Body of pancreas (tissue), 4 donors: Measurements from ENCODE around the gene PNPLA6. TPM values are rescaled to one million over a fixed set of nuclear protein-coding genes. Genes with fewer than 3 reads are reported as not detected.

ENCODE experiments used
- ATAC-seq: fragments of 150-250 bp; one replicate; pipeline ENCODE4 v1.9.1; 2016
- DNase-seq, 4 donors: peaks; one replicate each; pipeline ENCODE4 v3.0.0-alpha.2; 2019
- H3K27ac ChIP-seq, 4 donors: fragments of 200-600 bp; sonication (generic); 1 replicate in 3 of 4; 2 replicates in 1 of 4; pipeline versions ENCODE4 v1.5.1 to v1.6.1; 2016 to 2019; ENCODE audit warnings: mild to moderate bottlenecking in 1 of 4, mixed read lengths in 1 of 4, moderate library complexity in 1 of 4
- H3K27me3 ChIP-seq, 2 donors: fragments of 200-600 bp; sonication (generic); one replicate each; pipeline ENCODE4 v1.6.0; 2016; ENCODE audit warnings: mild to moderate bottlenecking in 1 of 2
- H3K36me3 ChIP-seq, 2 donors: fragments of 200-600 bp; sonication (generic); replicated peaks in 1 of 2; 2 replicates each; pipeline ENCODE4 v1.5.1; 2016; ENCODE audit warnings: low read depth in 2 of 2; ENCODE audit not compliant: insufficient read depth in 1 of 2
- H3K4me1 ChIP-seq: fragments of 200-600 bp; sonication (generic); one replicate; pipeline ENCODE4 v1.6.0; 2016
- H3K4me3 ChIP-seq, 2 donors: fragments of 200-600 bp; sonication (generic); 1 replicate in 1 of 2; 2 replicates in 1 of 2; pipeline ENCODE4 v1.5.1; 2016 to 2019
- H3K9me3 ChIP-seq, 3 donors: fragments of 200-600 bp; sonication (generic); 1 replicate in 2 of 3; 2 replicates in 1 of 3; pipeline ENCODE4 v1.5.1; 2016
- CTCF ChIP-seq, 7 experiments: fragments of 450-650 bp in 4 of 7; fragments of 200-600 bp in 3 of 7; sonication (generic) in 3 of 7; IDR thresholded peaks; one replicate each; pipeline ENCODE4 v1.5.1; 2016 to 2019; ENCODE audit warnings: antibody characterized with exemption in 7 of 7
- POLR2A ChIP-seq, 3 donors: fragments of 450-650 bp; IDR thresholded peaks; one replicate each; pipeline ENCODE4 v1.6.1; 2016; ENCODE audit warnings: antibody characterized with exemption in 3 of 3, mild to moderate bottlenecking in 2 of 3
- WGBS, 2 donors: methylation state at CpG; one replicate each; pipeline ENCODE4 v1.1.5; 2017; 5-methylcytosine and 5-hydroxymethylcytosine counted together
- intact Hi-C: fragments of 100-400 bp; cut with DNase I; formaldehyde crosslinking; loops from one replicate; pipeline ENCODE4 v1.15.1; 2023
- total RNA-seq, 2 donors: library from RNA; depleted of rRNA; stranded (reverse); fragments of >200 nt; gene quantifications; one replicate each; pipeline ENCODE4 v1.1.0, GENCODE V29; 2016

PNPLA6 gene
- total RNA-seq, 2 donors from 2014 or later: 43.8 to 52.1 TPM

GRCh38 chr19:7579182-7579581 is 43.7 kb downstream of the PNPLA6 start:
- H3K27me3 ChIP-seq: no peaks in the 10 kb centered on the region
- no peaks in the 10 kb centered on the region for H3K4me1 ChIP-seq
- DNase-seq (no peak), ATAC-seq (no peak)
- 40 to 51% methylated on average over 6 of the region's 6 CpGs for WGBS, 2 donors
- H3K4me3 ChIP-seq: no peak overlapping the region
- TF ChIP-seq POLR2A (IDR thresholded peaks at IDR 0.05): no peak
- TF ChIP-seq CTCF (IDR thresholded peaks at IDR 0.05): no peak
- no peak overlapping the region for H3K27ac ChIP-seq
- H3K9me3 ChIP-seq: no peaks in the 10 kb centered on the region
- no peaks in the 10 kb centered on the region for H3K36me3 ChIP-seq
- intact Hi-C loops: no loop called here

- TF ChIP-seq CTCF (IDR thresholded peaks at IDR 0.05) (no peak), POLR2A (IDR thresholded peaks at IDR 0.05) (no peak)
- H3K4me1 ChIP-seq: no peaks in the 10 kb centered on the region
- H3K27me3 ChIP-seq: no peaks in the 10 kb centered on the region
- intact Hi-C loops: no loop called here
- no peak for ATAC-seq
- WGBS, 2 donors: 54 to 56% methylated on average over 9 to 10 of the region's 11 CpGs
- no peaks in the 10 kb centered on the region for H3K36me3 ChIP-seq
- H3K4me3 ChIP-seq: no peak overlapping the region
- no peaks in the 10 kb centered on the region for H3K9me3 ChIP-seq
- no peak for DNase-seq
- H3K27ac ChIP-seq: no peak overlapping the region
Measured at GRCh38 chr19:7582446-7582845, 46.9 kb downstream of the PNPLA6 start.

- TF ChIP-seq POLR2A (IDR thresholded peaks at IDR 0.05) (no peak), CTCF (IDR thresholded peaks at IDR 0.05) (no peak)
- Histone ChIP-seq H3K4me1 (peaks cover 9% of the 10 kb centered on the region), H3K27ac (no peak overlapping the region), H3K9me3 (no peaks in the 10 kb centered on the region), H3K36me3 (no peaks in the 10 kb centered on the region), H3K27me3 (no peaks in the 10 kb centered on the region), H3K4me3 (no peak overlapping the region)
- 86 to 90% methylated on average over 7 of the region's 7 CpGs for WGBS, 2 donors
- intact Hi-C loops: no loop called here
- no peak for ATAC-seq
- DNase-seq: no peak
Measured at GRCh38 chr19:7589822-7590221, 54.3 kb downstream of the PNPLA6 start.

- 26 to 34% methylated on average over 5 to 8 of the region's 8 CpGs for WGBS, 2 donors
- Histone ChIP-seq H3K4me3 (no peak overlapping the region), H3K9me3 (no peaks in the 10 kb centered on the region), H3K4me1 (peaks cover 9% of the 10 kb centered on the region), H3K36me3 (no peaks in the 10 kb centered on the region), H3K27ac (no peak overlapping the region), H3K27me3 (no peaks in the 10 kb centered on the region)
- DNase-seq (peak in 1 of 4 donors; percentile 46), ATAC-seq (no peak)
- intact Hi-C loops: no loop called here
- TF ChIP-seq CTCF (IDR thresholded peaks at IDR 0.05): no peak
- TF ChIP-seq POLR2A (IDR thresholded peaks at IDR 0.05): no peak
Measured at GRCh38 chr19:7590256-7590655, 54.7 kb downstream of the PNPLA6 start.

- H3K27ac ChIP-seq: peak within 1 kb of the TSS; percentile 52 to 81 (median 64)
- TF ChIP-seq POLR2A (IDR thresholded peaks at IDR 0.05): no peak
- TF ChIP-seq CTCF (IDR thresholded peaks at IDR 0.05): peak in 1 of 7 experiments; percentile 15
- H3K36me3 ChIP-seq: no peaks in the 10 kb centered on the region
- peak within 1 kb of the TSS in 1 of 2 donors; percentile 48 for H3K4me3 ChIP-seq
- peak; percentile 90 for ATAC-seq
- intact Hi-C loops: no loop called here
- DNase-seq: peak; percentile 61 to 70 (median 63)
- no peaks in the 10 kb centered on the region for H3K9me3 ChIP-seq
- peaks cover 24% of the 10 kb centered on the region for H3K4me1 ChIP-seq
- 0% methylated on average over 74 of the region's 78 CpGs; no CpG with 5 or more reads in 1 of the 2 donors for WGBS, 2 donors
- H3K27me3 ChIP-seq: no peaks in the 10 kb centered on the region
Measured at GRCh38 chr19:7595466-7596133, 60.1 kb downstream of the PNPLA6 start, which contains the start of gene CAMSAP3. Gene CAMSAP3, plus strand, starts transcription at chr19:7595863. Its CDS starts 140 bp downstream, at chr19:7596003.
